ENCODE measurements around the gene ACOT7.

DNA sequence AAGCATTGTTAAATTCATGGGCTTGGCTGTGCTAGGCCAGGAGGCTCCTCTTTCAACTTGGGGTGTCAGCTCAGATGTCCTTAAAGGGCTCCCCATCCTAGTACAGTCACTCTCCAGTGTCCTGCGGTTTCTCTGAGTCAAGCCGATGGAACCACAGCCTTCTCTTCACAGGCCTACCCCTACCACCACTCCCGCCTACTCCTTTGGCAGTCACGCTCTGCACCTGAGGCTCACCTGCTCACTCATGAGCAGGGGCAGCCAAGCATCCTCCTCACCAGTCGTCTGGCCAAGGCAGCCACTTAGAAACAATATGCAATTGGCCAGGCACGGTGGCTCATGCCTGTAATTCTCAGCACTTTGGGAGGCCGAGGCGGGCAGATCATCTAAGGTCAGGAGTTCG is 3.6 kb downstream of the ACOT7 start:
- TF ChIP-seq CTCF (IDR thresholded peaks at IDR 0.05) (no peak), ESRRA (CRISPR knock-in tag; IDR thresholded peaks at IDR 0.05; ENCODE audit: borderline replicate concordance) (no peak), NFE2L1 (CRISPR knock-in tag; IDR thresholded peaks at IDR 0.05) (no peak), CREM (CRISPR knock-in tag; IDR thresholded peaks at IDR 0.05) (no peak), ETV6 (CRISPR knock-in tag; IDR thresholded peaks at IDR 0.05) (no peak), MLX (CRISPR knock-in tag; IDR thresholded peaks at IDR 0.05) (no peak), PRDM15 (CRISPR knock-in tag; IDR thresholded peaks at IDR 0.05) (no peak), NR3C1 (CRISPR knock-in tag; conservative IDR thresholded peaks at IDR 0.05; ENCODE audit: low read depth) (no peak)
- TF ChIP-seq, protein P1, sequence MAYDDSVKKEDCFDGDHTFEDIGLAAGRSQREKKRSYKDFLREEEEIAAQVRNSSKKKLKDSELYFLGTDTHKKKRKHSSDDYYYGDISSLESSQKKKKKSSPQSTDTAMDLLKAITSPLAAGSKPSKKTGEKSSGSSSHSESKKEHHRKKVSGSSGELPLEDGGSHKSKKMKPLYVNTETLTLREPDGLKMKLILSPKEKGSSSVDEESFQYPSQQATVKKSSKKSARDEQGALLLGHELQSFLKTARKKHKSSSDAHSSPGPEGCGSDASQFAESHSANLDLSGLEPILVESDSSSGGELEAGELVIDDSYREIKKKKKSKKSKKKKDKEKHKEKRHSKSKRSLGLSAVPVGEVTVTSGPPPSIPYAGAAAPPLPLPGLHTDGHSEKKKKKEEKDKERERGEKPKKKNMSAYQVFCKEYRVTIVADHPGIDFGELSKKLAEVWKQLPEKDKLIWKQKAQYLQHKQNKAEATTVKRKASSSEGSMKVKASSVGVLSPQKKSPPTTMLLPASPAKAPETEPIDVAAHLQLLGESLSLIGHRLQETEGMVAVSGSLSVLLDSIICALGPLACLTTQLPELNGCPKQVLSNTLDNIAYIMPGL (CRISPR knock-in tag; IDR thresholded peaks at IDR 0.05): no peak
